ENCODE data around the gene DDX5.

DNA sequence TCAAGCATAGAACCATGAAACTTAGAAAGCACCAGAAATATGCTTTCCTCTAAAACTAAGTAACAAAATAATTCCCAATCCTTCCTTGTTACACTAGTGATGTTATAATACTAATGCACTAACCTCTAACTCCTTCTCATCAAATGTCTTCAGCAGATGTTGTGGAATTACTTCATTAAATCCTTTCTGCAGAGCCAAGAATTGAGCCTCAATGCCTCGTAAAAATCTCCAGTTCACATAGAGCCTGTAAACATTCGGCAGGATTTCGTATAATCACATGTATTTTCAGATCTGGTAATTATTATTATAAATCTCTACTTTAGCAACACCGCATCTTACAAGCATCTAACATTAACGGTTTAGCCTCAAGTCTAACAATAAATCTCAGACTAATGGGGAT is 45.4 kb upstream of the DDX5 start:
- TF ChIP-seq, protein P1, sequence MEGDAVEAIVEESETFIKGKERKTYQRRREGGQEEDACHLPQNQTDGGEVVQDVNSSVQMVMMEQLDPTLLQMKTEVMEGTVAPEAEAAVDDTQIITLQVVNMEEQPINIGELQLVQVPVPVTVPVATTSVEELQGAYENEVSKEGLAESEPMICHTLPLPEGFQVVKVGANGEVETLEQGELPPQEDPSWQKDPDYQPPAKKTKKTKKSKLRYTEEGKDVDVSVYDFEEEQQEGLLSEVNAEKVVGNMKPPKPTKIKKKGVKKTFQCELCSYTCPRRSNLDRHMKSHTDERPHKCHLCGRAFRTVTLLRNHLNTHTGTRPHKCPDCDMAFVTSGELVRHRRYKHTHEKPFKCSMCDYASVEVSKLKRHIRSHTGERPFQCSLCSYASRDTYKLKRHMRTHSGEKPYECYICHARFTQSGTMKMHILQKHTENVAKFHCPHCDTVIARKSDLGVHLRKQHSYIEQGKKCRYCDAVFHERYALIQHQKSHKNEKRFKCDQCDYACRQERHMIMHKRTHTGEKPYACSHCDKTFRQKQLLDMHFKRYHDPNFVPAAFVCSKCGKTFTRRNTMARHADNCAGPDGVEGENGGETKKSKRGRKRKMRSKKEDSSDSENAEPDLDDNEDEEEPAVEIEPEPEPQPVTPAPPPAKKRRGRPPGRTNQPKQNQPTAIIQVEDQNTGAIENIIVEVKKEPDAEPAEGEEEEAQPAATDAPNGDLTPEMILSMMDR (IDR thresholded peaks at IDR 0.05) = no peak
- TF ChIP-seq CHD2 (IDR thresholded peaks at IDR 0.05; ENCODE audit: low read length, partially characterized antibody) = no peak
- TF ChIP-seq EP300 (IDR thresholded peaks at IDR 0.05) = no peak
- no peak for TF ChIP-seq JUN (IDR thresholded peaks at IDR 0.05)
- TF ChIP-seq EHF (CRISPR knock-in tag; IDR thresholded peaks at IDR 0.05) = no peak
- TF ChIP-seq MAFK (IDR thresholded peaks at IDR 0.05; ENCODE audit: partially characterized antibody) = no peak
- no peak for TF ChIP-seq CBX8 (IDR thresholded peaks at IDR 0.05)
- TF ChIP-seq, protein P2, sequence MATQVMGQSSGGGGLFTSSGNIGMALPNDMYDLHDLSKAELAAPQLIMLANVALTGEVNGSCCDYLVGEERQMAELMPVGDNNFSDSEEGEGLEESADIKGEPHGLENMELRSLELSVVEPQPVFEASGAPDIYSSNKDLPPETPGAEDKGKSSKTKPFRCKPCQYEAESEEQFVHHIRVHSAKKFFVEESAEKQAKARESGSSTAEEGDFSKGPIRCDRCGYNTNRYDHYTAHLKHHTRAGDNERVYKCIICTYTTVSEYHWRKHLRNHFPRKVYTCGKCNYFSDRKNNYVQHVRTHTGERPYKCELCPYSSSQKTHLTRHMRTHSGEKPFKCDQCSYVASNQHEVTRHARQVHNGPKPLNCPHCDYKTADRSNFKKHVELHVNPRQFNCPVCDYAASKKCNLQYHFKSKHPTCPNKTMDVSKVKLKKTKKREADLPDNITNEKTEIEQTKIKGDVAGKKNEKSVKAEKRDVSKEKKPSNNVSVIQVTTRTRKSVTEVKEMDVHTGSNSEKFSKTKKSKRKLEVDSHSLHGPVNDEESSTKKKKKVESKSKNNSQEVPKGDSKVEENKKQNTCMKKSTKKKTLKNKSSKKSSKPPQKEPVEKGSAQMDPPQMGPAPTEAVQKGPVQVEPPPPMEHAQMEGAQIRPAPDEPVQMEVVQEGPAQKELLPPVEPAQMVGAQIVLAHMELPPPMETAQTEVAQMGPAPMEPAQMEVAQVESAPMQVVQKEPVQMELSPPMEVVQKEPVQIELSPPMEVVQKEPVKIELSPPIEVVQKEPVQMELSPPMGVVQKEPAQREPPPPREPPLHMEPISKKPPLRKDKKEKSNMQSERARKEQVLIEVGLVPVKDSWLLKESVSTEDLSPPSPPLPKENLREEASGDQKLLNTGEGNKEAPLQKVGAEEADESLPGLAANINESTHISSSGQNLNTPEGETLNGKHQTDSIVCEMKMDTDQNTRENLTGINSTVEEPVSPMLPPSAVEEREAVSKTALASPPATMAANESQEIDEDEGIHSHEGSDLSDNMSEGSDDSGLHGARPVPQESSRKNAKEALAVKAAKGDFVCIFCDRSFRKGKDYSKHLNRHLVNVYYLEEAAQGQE (IDR thresholded peaks at IDR 0.05) = no peak
- no peak for TF ChIP-seq POLR2A (IDR thresholded peaks at IDR 0.05; ENCODE audit: low read length)
- TF ChIP-seq RFX5 (IDR thresholded peaks at IDR 0.05) = no peak

Measured in A549 (cell line).